K562 treated with DMSO at 1 percent for 12 hours (cell line): Measurements from ENCODE around the gene FADD. TPM values are rescaled to one million over a fixed set of nuclear protein-coding genes. Genes with fewer than 3 reads are reported as not detected.

Experiments
- total RNA-seq: library from RNA; unstranded; fragments of 300-600 nt; gene quantifications from 2 replicates; pipeline ENCODE4 v1.2.3, GENCODE V29; 2022; ENCODE audit not compliant: insufficient read depth

FADD gene, protein sequence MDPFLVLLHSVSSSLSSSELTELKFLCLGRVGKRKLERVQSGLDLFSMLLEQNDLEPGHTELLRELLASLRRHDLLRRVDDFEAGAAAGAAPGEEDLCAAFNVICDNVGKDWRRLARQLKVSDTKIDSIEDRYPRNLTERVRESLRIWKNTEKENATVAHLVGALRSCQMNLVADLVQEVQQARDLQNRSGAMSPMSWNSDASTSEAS
- total RNA-seq, result 24.7 and 34.5 TPM in 2 replicates

DNA sequence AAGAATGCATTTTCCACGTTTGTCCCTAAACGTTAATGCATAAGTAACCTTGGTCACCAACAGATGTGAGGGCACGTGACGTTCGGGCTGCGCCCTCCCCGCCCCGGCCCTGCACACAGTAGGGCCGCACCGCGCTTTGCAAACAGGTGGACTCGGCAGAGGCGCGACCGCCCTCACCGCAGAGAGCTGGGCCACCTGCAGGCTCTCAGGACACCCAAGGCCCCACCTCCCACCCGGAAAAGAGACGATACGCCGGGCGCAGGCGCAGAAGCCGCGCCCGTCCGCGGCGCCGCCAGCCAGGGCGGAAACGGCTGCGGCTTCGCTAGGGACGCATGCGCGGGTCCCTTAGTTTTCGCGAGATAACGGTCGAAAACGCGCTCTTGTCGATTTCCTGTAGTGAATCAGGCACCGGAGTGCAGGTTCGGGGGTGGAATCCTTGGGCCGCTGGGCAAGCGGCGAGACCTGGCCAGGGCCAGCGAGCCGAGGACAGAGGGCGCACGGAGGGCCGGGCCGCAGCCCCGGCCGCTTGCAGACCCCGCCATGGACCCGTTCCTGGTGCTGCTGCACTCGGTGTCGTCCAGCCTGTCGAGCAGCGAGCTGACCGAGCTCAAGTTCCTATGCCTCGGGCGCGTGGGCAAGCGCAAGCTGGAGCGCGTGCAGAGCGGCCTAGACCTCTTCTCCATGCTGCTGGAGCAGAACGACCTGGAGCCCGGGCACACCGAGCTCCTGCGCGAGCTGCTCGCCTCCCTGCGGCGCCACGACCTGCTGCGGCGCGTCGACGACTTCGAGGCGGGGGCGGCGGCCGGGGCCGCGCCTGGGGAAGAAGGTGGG lies at the start of gene FADD:
Gene FADD (plus strand): TSS at position 377 of the 831 bp plus-strand sequence. CDS start 164 bp downstream, at position 541.

Other genes starting within 250 kb of the FADD start
- gene ANO1, start 125.0 kb upstream of the FADD start, total RNA-seq, result not detected in 2 replicates
- 14.2 and 41.9 TPM in 2 replicates for gene PPFIA1, start 67.4 kb downstream of the FADD start, total RNA-seq
- 54.9 and 138 TPM in 2 replicates for gene CTTN, start 195.2 kb downstream of the FADD start, total RNA-seq